Endothelial cell (in vitro differentiated cells): ENCODE data around the gene NDUFS2. TPM values are rescaled to one million over a fixed set of nuclear protein-coding genes. Genes with fewer than 3 reads are reported as not detected.

Experiments used
- DNase-seq: peaks from one replicate; pipeline ENCODE4 v3.0.0; 2021; ENCODE audit warnings: low spot score
- H3K27ac Mint-ChIP-seq: one replicate; pipeline ENCODE4 v1.8.0; 2021; ENCODE audit warnings: mixed read lengths, inconsistent platforms; ENCODE audit not compliant: unreplicated experiment
- H3K27me3 Mint-ChIP-seq: one replicate; pipeline ENCODE4 v1.8.0; 2021; ENCODE audit warnings: mild to moderate bottlenecking, moderate library complexity, mixed read lengths, inconsistent platforms; ENCODE audit not compliant: unreplicated experiment
- H3K36me3 Mint-ChIP-seq: one replicate; pipeline ENCODE4 v1.8.0; 2021; ENCODE audit warnings: mild to moderate bottlenecking, low read depth, mixed read lengths, inconsistent platforms; ENCODE audit not compliant: unreplicated experiment
- H3K4me1 Mint-ChIP-seq: one replicate; pipeline ENCODE4 v1.8.0; 2021; ENCODE audit warnings: mild to moderate bottlenecking, mixed read lengths, inconsistent platforms; ENCODE audit not compliant: unreplicated experiment
- H3K4me3 Mint-ChIP-seq: one replicate; pipeline ENCODE4 v1.8.0; 2021; ENCODE audit warnings: mild to moderate bottlenecking, mixed read lengths, inconsistent platforms; ENCODE audit not compliant: unreplicated experiment
- H3K9me3 Mint-ChIP-seq: one replicate; pipeline ENCODE4 v1.8.0; 2021; ENCODE audit warnings: mixed read lengths, inconsistent platforms; ENCODE audit not compliant: unreplicated experiment
- CTCF ChIP-seq: fragments of 200-600 bp; sonication (generic); IDR thresholded peaks from one replicate; pipeline ENCODE4 v1.5.0; 2021; ENCODE audit warnings: antibody characterized with exemption; ENCODE audit not compliant: unreplicated experiment
- total RNA-seq: library from RNA; stranded (reverse); fragmentation: NEBNext Ultra II Directional; extraction: Animal tissue kit (Norgen Biotek cat#: 25700); gene quantifications from one replicate; pipeline ENCODE4 v1.2.1, GENCODE V29; 2021; ENCODE audit not compliant: unreplicated experiment

The NDUFS2 gene
- total RNA-seq, 1 donor from 2014 or later, result 93.1 TPM

- TF ChIP-seq CTCF, result no peak
- Mint-ChIP-seq H3K27me3 (peaks cover 1% of the 10 kb centered on the region), H3K27ac (no peak overlapping the region), H3K9me3 (no peaks in the 10 kb centered on the region), H3K36me3 (peaks cover 46% of the 10 kb centered on the region), H3K4me1 (peaks cover 28% of the 10 kb centered on the region), H3K4me3 (no peak overlapping the region)
- no peak for DNase-seq
These were observed 12.2 kb downstream of the NDUFS2 start for GRCh38 chr1:161214369-161214768.

DNA sequence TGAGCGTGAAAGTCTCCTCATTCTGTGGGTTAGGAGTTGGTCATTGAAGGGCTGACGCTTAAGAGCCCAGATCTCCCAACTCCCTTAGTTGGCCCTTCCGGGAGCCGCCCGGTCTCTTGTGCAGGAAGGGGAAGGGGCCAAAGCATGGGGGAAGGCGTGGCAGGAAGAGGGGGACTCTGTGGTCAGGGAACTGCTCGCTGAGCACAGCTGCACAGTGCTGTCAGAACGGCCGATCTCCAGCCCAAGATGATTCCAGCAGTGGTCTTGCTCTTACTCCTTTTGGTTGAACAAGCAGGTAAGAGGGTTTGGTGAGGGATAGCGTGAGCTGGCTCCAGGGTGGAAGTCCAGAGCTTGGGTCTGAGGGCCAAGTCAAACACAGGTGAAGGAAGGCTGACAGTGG, 12.9 kb downstream of the NDUFS2 start, which contains the start of gene FCER1G:
TSS of gene FCER1G (plus strand) at position 220 of the 400 bp plus-strand sequence. CDS start at position 247, 27 bp downstream.
- DNase-seq, result no peak
- Mint-ChIP-seq H3K27me3 (peaks cover 1% of the 10 kb centered on the region), H3K4me1 (peaks cover 28% of the 10 kb centered on the region), H3K4me3 (peak within 1 kb of the TSS; percentile 3), H3K27ac (no peak within 1 kb of the TSS), H3K9me3 (no peaks in the 10 kb centered on the region), H3K36me3 (peaks cover 39% of the 10 kb centered on the region)
- TF ChIP-seq CTCF, result no peak

GRCh38 chr1:161216945-161217712, 15.0 kb downstream of the NDUFS2 start:
- Mint-ChIP-seq H3K27ac (no peak overlapping the region), H3K27me3 (peaks cover 1% of the 10 kb centered on the region), H3K9me3 (no peaks in the 10 kb centered on the region), H3K36me3 (peaks cover 26% of the 10 kb centered on the region), H3K4me3 (no peak overlapping the region), H3K4me1 (peaks cover 27% of the 10 kb centered on the region)
- no peak for DNase-seq
- no peak for TF ChIP-seq CTCF

DNA sequence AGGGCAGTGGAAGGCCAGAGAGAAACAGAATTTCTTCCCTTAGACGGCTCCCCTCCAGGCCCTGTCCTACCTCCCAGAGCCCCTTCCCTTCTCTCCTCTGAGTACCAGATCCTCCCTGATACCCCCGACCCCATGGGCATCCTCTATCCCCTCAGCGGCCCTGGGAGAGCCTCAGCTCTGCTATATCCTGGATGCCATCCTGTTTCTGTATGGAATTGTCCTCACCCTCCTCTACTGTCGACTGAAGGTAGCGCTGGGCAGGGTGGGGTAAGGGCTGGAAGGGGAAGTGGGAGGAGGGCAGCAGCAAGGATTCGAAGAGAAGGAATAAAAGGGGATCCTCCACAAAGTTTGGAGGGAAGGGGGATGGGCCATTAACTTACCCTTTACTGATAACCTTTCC, 15.7 kb downstream of the NDUFS2 start:
- no peak overlapping the region for H3K27ac Mint-ChIP-seq
- TF ChIP-seq CTCF, result no peak

More for the DNA sequence above, 15.7 kb downstream of the NDUFS2 start:
- DNase-seq, result no peak
- Mint-ChIP-seq H3K36me3 (peaks cover 24% of the 10 kb centered on the region), H3K27me3 (peaks cover 1% of the 10 kb centered on the region), H3K4me3 (no peak overlapping the region), H3K9me3 (no peaks in the 10 kb centered on the region), H3K4me1 (peaks cover 27% of the 10 kb centered on the region)
